ENCODE measurements around the gene IFT43. TPM values are rescaled to one million over a fixed set of nuclear protein-coding genes. Genes with fewer than 3 reads are reported as not detected.

Gene IFT43
- total RNA-seq, 1 experiment from 2014 or later = 17.5 TPM

GRCh38 chr14:76002383-76002782, 16.8 kb downstream of the IFT43 start (continued):
- TF ChIP-seq E2F1 (CRISPR knock-in tag; IDR thresholded peaks at IDR 0.05) (no peak), JUN (CRISPR knock-in tag; IDR thresholded peaks at IDR 0.05) (no peak)

GRCh38 chr14:76006253-76006652, 20.7 kb downstream of the IFT43 start:
- CTCF ChIA-PET = no interaction called here
- POLR2A ChIA-PET = interaction anchor here (0.7 kb wide), 1 partner anchor 93 kb away, joined by 4 read pairs; no protein-coding TSS in a partner anchor
- Mint-ChIP-seq H3K36me3 (peaks cover 41% of the 10 kb centered on the region), H3K9me3 (peaks cover 21% of the 10 kb centered on the region), H3K4me3 (no peak overlapping the region), H3K27ac (no peak overlapping the region), H3K27me3 (ENCODE audit: low read depth) (no peaks in the 10 kb centered on the region), H3K4me1 (no peaks in the 10 kb centered on the region)
- DNase-seq (ENCODE audit: low spot score) (no peak), ATAC-seq (no peak)
- TF ChIP-seq HMGXB4 (CRISPR knock-in tag; IDR thresholded peaks at IDR 0.05) = no peak
- TF ChIP-seq IRF2 (CRISPR knock-in tag; IDR thresholded peaks at IDR 0.05; ENCODE audit: borderline replicate concordance, low read depth) = no peak
- no peak for TF ChIP-seq GRHL2 (CRISPR knock-in tag; IDR thresholded peaks at IDR 0.05; ENCODE audit: insufficient replicate concordance, severe bottlenecking)
- TF ChIP-seq TEAD4 (CRISPR knock-in tag; IDR thresholded peaks at IDR 0.05) = no peak
- TF ChIP-seq ZNF532 (CRISPR knock-in tag; IDR thresholded peaks at IDR 0.05; ENCODE audit: borderline replicate concordance) = no peak
- no peak for TF ChIP-seq RORB (CRISPR knock-in tag; IDR thresholded peaks at IDR 0.05)
- TF ChIP-seq ATF2 (CRISPR knock-in tag; IDR thresholded peaks at IDR 0.05; ENCODE audit: borderline replicate concordance, low read depth) = no peak

- ATAC-seq (no peak), DNase-seq (ENCODE audit: low spot score) (no peak)
- Mint-ChIP-seq H3K4me1 (peaks cover 10% of the 10 kb centered on the region), H3K36me3 (peaks cover 35% of the 10 kb centered on the region), H3K27me3 (ENCODE audit: low read depth) (no peaks in the 10 kb centered on the region), H3K27ac (no peak overlapping the region; the same call in 1 of the 2 replicates), H3K9me3 (peaks cover 21% of the 10 kb centered on the region), H3K4me3 (no peak overlapping the region)
- ChIA-PET POLR2A (interaction anchor here (0.7 kb wide), 1 partner anchor 282 kb away, joined by 6 read pairs; no protein-coding TSS in a partner anchor), CTCF (interaction anchor here (0.6 kb wide), 1 partner anchor 536 kb away, joined by 4 read pairs; no protein-coding TSS in a partner anchor)
- TF ChIP-seq AR (CRISPR knock-in tag; IDR thresholded peaks at IDR 0.05) = no peak
- no peak for TF ChIP-seq ZNF121 (CRISPR knock-in tag; IDR thresholded peaks at IDR 0.05)
- TF ChIP-seq ZNF396 (CRISPR knock-in tag; IDR thresholded peaks at IDR 0.05; ENCODE audit: borderline replicate concordance) = no peak
- TF ChIP-seq TCF7 (CRISPR knock-in tag; IDR thresholded peaks at IDR 0.05; ENCODE audit: low read depth) = no peak
- no peak for TF ChIP-seq CTCF (IDR thresholded peaks at IDR 0.05)
- TF ChIP-seq IRF1 (CRISPR knock-in tag; IDR thresholded peaks at IDR 0.05) = no peak
- no peak for TF ChIP-seq ZNF232 (CRISPR knock-in tag; IDR thresholded peaks at IDR 0.05)
- no peak for TF ChIP-seq PRRX2 (CRISPR knock-in tag; IDR thresholded peaks at IDR 0.05)
These were observed 21.8 kb downstream of the IFT43 start for GRCh38 chr14:76007379-76007778.
